ENCODE data around the gene CDKN2AIPNL. TPM values are rescaled to one million over a fixed set of nuclear protein-coding genes. Genes with fewer than 3 reads are reported as not detected.

Gene CDKN2AIPNL
- total RNA-seq, 1 experiment from 2014 or later, result 54.7 TPM

Other genes with a start within 250 kb of the CDKN2AIPNL start
- gene SKP1, start 234.9 kb downstream of the CDKN2AIPNL start, total RNA-seq (2014; rRNA removed; shearing (Covaris generic)), result 412 and 435 TPM in 2 replicates
- 111 and 172 TPM in 2 replicates for gene PPP2CA, start 185.8 kb downstream of the CDKN2AIPNL start, total RNA-seq (2014; rRNA removed; shearing (Covaris generic))
- gene CDKL3, start 44.7 kb downstream of the CDKN2AIPNL start, total RNA-seq (2014; rRNA removed; shearing (Covaris generic)), result 1.5 and 2.3 TPM in 2 replicates
- gene UBE2B, start 40.3 kb downstream of the CDKN2AIPNL start, total RNA-seq (2014; rRNA removed; shearing (Covaris generic)), result 40.2 and 48.9 TPM in 2 replicates
- gene JADE2, start 113.8 kb upstream of the CDKN2AIPNL start, total RNA-seq (2014; rRNA removed; shearing (Covaris generic)), result 7.9 and 8.9 TPM in 2 replicates
- gene SAR1B, start 220.9 kb upstream of the CDKN2AIPNL start, total RNA-seq (2014; rRNA removed; shearing (Covaris generic)), result 64.0 and 84.4 TPM in 2 replicates
- 15.0 and 17.3 TPM in 2 replicates for gene SEC24A, start 236.9 kb upstream of the CDKN2AIPNL start, total RNA-seq (2014; rRNA removed; shearing (Covaris generic))